GM18526 (cell line): ENCODE data around the gene PLPP4.

Source experiments
- POLR2A ChIP-seq: IDR thresholded peaks from 3 replicates; pipeline ENCODE4 v1.6.1; 2011; ENCODE audit not compliant: insufficient read length; ENCODE audit errors: extremely low read depth

PLPP4 gene

DNA sequence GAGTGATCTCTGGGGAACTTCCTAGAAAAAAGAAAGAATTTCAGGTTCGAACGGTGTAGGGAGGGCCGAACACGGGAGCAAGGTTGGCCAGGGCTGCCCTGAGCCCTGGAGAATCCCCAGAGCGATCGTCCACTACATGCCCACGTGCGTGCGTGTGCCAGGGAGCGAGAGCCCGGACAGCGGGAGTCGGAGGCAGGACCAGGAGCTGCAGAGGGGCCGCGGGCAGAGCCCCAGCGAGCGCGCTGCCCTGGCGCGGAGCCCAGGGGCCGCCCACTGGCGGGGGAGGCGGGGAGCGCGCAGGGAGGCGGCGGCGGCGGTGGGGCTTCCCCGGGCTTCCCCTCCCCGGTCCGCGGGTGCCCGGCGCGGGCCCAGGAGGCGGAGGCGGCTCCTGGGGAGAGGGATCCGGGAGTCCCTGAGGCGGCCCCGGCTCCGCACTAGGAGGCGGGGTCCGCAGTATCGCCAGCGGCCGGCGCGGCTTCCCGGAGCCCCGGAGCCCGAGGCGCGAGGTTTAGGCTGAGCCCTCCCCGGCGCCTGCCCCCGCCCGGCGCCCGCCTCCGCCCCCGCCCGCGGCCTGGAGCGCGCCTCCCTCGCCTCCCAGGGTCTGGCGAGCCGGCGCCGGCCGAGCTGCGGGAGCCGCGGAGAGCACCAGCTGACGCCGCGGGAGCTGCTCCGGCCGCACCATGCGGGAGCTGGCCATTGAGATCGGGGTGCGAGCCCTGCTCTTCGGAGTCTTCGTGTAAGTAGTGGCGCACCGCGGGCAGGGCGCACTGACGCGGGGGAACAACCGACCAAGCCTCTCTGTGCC lies at the start of gene PLPP4:
Gene PLPP4, plus strand, starts transcription at position 602 of the 805 bp plus-strand sequence. Its CDS starts 79 bp downstream, at position 681.
- no peak for TF ChIP-seq POLR2A

DNA sequence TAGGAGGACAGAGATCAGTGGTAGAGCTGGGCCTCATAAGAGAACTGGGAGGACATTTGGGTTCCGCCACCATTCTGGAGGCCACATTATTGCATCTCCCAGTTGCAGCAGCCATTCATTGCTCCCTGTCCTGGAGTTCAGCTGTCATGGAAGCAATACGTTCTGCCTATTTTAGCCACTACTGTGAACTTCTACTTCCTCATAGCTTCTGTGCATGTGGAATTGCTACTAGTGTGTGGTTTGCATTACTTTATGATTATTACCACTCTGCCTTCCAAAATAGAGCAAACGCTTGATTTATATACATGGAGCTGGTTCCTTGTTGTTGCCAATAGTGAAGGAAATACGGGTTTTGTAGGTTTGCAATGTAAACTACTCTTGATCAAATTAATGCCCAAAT lies 47.2 kb upstream of the PLPP4 start:
- TF ChIP-seq POLR2A = no peak

DNA sequence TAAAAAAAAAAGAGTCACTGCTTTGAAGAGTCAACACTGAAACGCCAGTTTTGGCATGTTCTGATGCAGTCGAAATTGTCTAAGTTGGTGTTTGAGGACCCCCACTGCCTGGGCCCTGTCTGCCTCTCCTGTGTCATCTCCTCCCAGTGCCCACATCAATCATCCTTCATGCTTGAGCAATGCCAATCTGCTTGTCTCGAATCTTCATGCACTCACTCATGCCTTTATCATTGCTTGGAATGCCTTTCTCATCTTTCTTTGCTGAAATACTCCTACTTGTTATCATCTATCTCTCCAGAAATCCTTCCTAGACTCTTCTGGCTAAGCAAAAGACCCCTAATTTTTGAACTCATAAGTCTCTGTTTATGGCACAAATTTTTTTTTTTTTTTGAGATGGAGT lies 42.1 kb upstream of the PLPP4 start:
- no peak for TF ChIP-seq POLR2A

DNA sequence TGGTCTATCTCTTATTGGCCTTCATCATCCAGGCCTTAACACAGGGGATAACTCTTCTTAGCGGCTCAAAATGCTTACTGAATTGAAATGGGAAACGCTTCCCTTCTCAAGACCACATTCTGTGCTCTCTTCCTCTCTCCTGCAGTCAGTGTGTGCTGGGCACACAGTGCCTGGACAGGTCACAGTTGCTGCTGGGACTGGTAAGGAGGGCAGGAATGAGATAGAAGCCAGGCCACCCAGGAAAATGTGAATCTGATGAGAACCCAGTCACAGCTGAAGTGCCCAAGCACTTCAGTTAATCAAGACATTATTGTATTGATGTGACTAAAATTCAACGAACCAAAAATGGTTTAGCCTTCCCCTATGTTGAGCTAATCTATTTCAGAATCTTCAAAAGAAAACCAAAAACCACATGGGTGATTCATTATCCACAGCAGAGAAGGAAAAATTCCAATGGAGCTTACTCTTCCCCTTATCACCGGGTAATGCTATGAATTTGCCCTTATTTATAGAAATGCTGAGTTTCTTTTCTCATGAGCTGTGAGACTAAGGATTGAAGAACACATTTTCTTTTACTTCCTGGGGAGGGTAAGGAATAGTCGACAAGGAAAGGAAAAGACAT lies 41.2 kb upstream of the PLPP4 start:
- no peak for TF ChIP-seq POLR2A

DNA sequence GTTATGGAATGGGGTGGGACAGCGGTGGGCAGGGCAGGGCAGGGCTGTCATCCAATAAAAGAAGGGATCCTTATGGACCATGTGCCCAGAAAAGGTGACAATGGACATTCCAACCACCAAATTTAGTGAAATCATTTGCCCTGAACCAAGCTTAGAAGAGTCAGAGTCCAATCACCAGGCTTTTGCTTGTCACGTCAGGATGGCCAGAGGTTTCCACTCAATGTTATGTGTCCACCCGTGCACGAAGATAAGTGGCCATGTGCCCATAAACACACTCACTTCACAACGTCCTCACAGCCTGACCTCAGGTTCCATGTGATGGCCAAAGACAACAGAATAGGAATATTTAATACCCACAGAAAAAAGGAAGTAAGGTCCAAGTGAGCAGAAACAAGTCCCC lies 36.6 kb upstream of the PLPP4 start:
- TF ChIP-seq POLR2A = no peak

DNA sequence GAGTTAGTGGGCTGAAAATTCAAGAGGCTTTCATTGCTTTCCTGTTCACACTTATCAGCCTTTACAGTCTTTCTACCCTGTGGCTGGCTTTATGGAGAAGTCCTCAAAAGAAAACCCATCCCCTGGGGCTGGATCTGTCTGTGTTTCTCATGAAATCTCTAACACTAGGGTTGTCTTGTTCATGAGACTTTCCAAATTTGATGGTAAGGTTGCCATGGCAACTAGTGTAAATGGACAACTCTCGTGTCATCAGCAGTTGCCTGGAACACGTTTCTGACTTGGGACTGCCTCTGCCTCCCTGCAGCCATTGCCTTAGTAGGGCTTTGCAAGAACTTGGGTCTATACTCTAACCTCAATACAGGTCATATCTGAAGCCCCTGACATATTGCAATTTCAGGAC lies 35.8 kb upstream of the PLPP4 start:
- TF ChIP-seq POLR2A = no peak

DNA sequence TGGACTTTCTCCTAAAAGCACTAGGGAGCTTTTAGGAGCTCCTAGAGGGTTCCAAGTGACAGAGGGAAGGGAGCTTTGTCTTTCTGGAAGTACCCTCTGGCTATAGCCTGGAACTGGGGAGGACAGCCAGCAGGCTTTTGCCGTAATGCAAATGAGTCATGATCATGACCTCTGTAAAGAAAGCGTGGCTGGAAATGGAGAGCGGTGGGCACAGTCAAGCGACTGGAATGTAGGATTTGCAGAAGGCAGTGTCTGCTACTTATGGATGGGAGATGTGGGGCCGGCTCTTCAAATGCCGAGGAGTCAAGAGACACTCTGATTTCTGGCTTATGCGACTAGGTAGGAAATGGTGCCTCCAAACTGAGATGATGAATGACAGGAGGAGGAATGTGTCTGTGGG lies 34.6 kb upstream of the PLPP4 start:
- no peak for TF ChIP-seq POLR2A

DNA sequence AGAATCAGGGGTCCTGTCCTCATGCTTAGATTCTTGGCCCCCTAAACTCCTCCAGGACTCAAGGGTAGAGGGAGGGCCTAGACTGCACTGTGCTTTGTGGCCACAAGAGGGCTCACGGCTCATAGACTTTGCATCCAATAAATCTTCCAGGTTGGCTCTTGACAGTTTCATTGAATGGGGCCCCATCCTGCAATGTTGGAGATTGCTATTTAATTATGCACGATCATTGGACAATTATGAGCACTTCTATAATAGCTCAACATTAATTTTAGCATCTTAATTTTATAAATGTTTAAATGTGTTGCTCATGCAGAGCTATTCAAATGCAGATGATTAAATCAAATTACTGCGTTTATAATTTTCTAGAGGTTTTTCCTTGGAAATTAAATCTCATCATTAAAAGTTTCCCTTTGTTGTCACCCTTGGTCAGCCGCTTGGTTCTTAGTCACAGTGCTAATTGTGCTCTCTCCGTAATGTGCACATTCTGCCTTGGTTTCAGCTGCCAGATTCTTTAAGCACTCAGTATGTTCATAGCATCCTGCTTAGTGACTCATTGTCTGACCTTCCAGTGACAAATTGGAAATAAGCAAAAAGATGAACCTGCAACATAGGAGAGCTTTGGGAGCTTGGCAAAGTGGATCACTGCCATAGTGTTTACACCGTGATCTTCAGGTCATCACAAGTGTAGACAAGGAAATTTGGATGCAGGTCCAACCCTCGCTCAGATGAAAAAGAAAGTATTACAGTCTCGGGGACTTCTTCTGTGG lies 33.4 kb upstream of the PLPP4 start:
- TF ChIP-seq POLR2A = no peak

DNA sequence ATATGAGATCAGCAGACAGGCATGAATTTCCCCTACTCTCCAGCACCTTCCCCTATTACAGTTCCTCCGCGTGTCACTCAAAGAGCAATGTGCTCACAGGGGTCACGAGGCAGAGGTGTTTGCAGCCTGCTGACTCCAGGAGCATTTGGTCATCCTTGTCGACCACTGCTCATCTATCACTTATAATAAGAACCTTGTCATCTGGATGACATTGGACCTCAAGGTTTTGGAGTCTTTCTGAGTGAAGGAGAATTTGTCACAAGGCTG lies 32.9 kb upstream of the PLPP4 start:
- no peak for TF ChIP-seq POLR2A

DNA sequence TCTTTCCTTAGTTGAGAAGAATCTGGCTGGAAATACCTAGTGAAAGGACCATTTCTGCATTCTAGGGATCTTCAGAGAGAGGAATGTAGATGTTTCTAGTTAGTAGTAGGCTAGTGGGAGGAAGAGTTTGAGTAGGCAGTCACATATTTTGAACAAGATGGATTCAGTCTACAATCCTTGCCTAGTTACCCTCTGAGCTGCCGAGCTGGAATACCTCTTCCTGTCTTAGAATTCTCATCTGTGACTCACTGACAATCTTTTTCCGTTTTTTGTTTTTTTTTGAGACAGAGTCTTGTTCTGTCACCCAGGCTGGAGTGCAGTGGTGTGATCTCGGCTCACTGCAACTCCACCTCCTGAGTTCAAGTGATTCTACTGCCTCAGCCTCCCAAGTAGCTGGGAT lies 30.7 kb upstream of the PLPP4 start:
- no peak for TF ChIP-seq POLR2A

DNA sequence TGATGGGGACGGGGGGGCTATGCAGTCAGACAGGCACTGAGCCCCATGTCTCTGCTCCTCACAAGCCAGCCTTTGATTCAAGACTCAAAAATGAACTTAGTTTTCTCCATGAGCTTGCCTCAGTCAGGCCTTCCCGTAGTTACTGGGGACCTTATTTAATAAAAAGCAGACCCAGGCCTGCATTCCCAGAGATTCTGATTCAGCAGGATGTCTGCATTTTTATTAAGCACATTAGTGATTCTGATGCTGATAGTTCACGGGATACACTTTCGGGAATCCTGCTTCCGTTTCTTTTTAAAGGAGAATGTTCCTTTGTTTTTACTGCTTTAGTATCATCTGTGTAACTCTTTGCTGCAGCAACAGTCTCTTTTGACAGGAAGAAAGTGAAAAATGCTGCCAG lies 28.3 kb upstream of the PLPP4 start:
- no peak for TF ChIP-seq POLR2A

DNA sequence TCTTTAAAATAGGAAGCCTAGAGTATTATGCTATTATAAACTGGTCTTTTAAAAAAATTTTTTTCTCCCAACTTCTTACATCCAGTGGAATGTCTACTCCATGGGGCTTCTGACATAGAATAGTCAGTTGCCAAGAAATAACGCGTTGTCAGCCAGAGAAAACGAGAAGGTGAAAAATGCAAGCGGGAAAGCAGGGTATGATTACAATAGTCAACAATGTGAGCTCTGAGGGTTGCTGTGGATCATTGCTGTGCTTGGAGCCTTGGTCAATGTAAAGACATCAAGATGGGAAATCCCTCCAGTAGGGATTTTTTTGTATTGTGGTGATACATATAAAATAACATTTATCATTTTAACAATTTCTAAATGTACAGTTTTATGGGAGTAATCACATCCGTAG lies 27.6 kb upstream of the PLPP4 start:
- no peak for TF ChIP-seq POLR2A

DNA sequence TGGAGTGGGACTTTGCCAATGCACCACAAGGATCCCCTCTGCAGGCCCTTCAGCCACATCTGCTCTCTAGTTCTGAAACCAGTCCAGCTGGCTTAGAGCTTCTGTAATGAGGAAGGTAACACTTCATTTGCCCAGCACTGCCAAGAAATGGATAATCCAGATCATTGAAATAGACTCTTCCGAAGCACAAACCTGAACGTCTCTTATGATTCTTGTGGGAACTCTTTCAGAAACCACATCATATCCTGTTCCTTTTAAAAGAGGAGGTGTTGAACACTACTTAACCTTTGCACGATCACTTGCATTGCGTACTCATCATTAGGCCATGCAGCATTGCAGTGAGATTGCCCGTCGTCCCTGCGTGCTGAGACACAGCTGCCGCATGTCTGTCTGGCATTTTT lies 25.8 kb upstream of the PLPP4 start:
- no peak for TF ChIP-seq POLR2A

DNA sequence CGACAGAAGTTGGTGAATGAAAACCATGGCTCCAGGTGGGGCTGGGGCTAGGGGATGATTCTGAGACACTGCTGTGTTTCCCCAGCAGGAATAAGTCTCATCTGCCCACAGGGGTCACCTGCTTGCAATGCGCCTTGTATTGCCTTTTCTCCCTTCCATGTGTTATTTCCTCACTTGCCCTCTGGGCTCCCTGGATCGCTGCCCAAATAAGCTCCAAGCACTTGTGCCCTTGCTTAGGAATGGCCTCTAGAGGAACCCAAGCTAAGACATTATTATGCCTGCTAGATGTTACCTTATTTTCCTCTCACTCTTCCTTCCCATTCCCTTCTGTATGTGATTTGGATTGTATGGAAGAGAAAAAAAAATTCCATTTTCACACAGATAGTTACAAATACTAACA lies 24.8 kb upstream of the PLPP4 start:
- TF ChIP-seq POLR2A = no peak

DNA sequence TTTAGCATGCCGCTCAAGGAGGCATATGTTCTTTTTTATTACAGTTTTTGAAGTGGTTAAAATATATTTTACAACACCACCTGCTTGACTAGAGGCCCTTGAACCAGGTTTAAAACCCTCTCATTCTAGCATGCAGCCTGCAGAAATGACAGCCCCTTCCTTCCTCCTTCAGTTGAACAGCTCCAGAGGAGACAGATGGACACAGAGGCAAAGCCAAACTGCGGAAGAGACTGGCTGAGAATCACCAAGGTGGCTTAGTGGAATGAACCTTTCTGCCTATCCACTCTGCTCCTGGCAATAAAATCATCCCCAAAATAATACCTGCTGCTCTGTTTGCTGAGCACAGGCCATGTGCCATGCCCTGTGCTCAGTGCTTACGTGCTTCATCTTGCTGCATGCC lies 23.9 kb upstream of the PLPP4 start:
- TF ChIP-seq POLR2A = no peak

DNA sequence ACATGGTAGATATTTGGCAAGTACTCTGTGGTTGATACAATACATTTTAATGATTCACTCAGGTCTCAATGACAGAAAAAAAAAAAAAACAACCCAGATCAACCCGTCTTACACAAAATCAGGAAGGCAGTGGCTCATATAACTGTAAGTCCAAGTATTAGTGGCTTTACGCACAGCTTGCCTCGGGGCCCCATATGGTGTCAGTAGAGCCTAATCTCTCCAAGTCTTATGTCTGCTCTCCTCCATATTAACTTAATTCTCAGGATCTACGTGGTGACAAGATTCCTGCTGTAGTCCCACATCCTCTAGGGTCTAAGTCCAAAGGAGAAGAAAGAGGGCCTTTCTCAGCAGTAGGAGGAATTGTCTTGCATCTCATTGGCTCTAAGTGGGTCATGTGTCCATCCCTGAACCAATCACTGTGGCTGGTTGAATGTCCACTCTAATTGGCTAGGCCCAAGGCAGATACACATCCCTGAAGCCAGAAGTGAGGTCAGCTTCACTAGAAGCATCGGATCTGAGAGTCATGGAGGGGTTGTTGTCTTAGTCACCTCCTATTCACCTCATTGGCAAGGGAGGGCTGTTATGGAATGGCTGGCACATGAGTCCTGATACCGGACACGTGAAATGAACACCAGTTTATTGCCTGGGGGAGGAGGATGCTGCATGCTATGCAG lies 20.5 kb upstream of the PLPP4 start:
- no peak for TF ChIP-seq POLR2A
